GM19025 (cell line): ENCODE measurements around the gene HOXC10.

Experiments
- ATAC-seq: cut with Tn5 transposase; IDR thresholded peaks from one replicate; pipeline ENCODE4 v1.9.1; 2021; ENCODE audit warnings: mild to moderate bottlenecking, low read depth, moderate library complexity; ENCODE audit not compliant: unreplicated experiment

HOXC10 gene

GRCh38 chr12:53984901-53985691, at the start of gene HOXC10:
TSS of gene HOXC10 (plus strand) at chr12:53985146. CDS start at chr12:53985260, 114 bp downstream.
- ATAC-seq, result peak; percentile 61

- no peak for ATAC-seq
Measured at GRCh38 chr12:53935383-53936341, 49.3 kb upstream of the HOXC10 start.

- no peak for ATAC-seq
Measured at GRCh38 chr12:53937099-53937498, 47.8 kb upstream of the HOXC10 start.

- ATAC-seq, result no peak
Measured at GRCh38 chr12:53937596-53938325, 47.2 kb upstream of the HOXC10 start.

- no peak for ATAC-seq
Measured at GRCh38 chr12:53938326-53939140, 46.4 kb upstream of the HOXC10 start, which contains the start of gene HOXC13. TSS of gene HOXC13 (plus strand) at chr12:53938831. CDS start at chr12:53938907, 76 bp downstream.

GRCh38 chr12:53939141-53940108, 45.5 kb upstream of the HOXC10 start:
- no peak for ATAC-seq

GRCh38 chr12:53940443-53941014, 44.4 kb upstream of the HOXC10 start:
- ATAC-seq, result no peak

GRCh38 chr12:53941187-53941586, 43.8 kb upstream of the HOXC10 start:
- no peak for ATAC-seq

- no peak for ATAC-seq
Measured at GRCh38 chr12:53941750-53942149, 43.2 kb upstream of the HOXC10 start.

- no peak for ATAC-seq
Measured at GRCh38 chr12:53942467-53942997, 42.4 kb upstream of the HOXC10 start.

GRCh38 chr12:53944209-53944608, 40.7 kb upstream of the HOXC10 start:
- ATAC-seq, result no peak

- ATAC-seq, result no peak
Measured at GRCh38 chr12:53944907-53945847, 39.8 kb upstream of the HOXC10 start.

- ATAC-seq, result no peak
Measured at GRCh38 chr12:53947743-53948142, 37.2 kb upstream of the HOXC10 start.

- ATAC-seq, result no peak
Measured at GRCh38 chr12:53948650-53949593, 36.0 kb upstream of the HOXC10 start.

- no peak for ATAC-seq
Measured at GRCh38 chr12:53949631-53950436, 35.1 kb upstream of the HOXC10 start.
